Endothelial cell of umbilical vein (primary cell): ENCODE data around the gene SLC9A3. TPM values are rescaled to one million over a fixed set of nuclear protein-coding genes. Genes with fewer than 3 reads are reported as not detected.

Source experiments
- BruUV-seq: library from RNA; stranded (reverse); fragments of 400-500 nt; replicated peaks from 2 replicates; lab custom pipeline; 2021; lab: Mats Ljungman, UMichigan
- CTCF ChIA-PET: fragments of 300-600, 350-600 bp; sonication (Branson Sonifier 250); formaldehyde crosslinking; loops from one replicate; lab custom pipeline; 2021; ENCODE audit warnings: antibody characterized with exemption, inconsistent platforms; lab: Charles Lee
- POLR2A ChIA-PET: fragments of 300-600, 350-600 bp; sonication (Branson Sonifier 250); formaldehyde crosslinking; loops from one replicate; lab custom pipeline; 2021; ENCODE audit warnings: antibody characterized with exemption, inconsistent platforms; lab: Charles Lee
- DNase-seq: peaks from one replicate; pipeline ENCODE4 v3.0.0-alpha.2; 2011; ENCODE audit warnings: low read depth, low spot score
- FAIRE-seq: peaks from 2 replicates; lab custom pipeline; 2011; peaks lifted over from hg19 to GRCh38; lab: Jason Lieb, UNC
- H2AFZ ChIP-seq: 2 replicates; pipeline ENCODE4 v1.6.0; 2012; ENCODE audit warnings: low read depth, low read length, control low read depth, inconsistent platforms
- H3K27ac ChIP-seq: 2 replicates; pipeline ENCODE4 v1.5.1; 2011; ENCODE audit warnings: low read depth, mild to moderate bottlenecking, control low read depth, low read length, moderate library complexity; ENCODE audit not compliant: insufficient read depth
- H3K27me3 ChIP-seq, 2 experiments: 2 replicates each; pipeline versions ENCODE4 v1.6.0 to v1.6.1; 2011; ENCODE audit warnings: low read length in 2 of 2, mixed read lengths in 1 of 2; ENCODE audit not compliant: control insufficient read depth in 2 of 2, insufficient read depth in 2 of 2
- H3K36me3 ChIP-seq, 2 experiments: 2 replicates in 1 of 2; 3 replicates in 1 of 2; pipeline ENCODE4 v1.5.1; 2011; ENCODE audit warnings: low read length in 2 of 2, mild to moderate bottlenecking in 1 of 2, moderate library complexity in 1 of 2; ENCODE audit not compliant: control insufficient read depth in 2 of 2, insufficient read depth in 2 of 2; ENCODE audit errors: extremely low read depth in 1 of 2
- H3K4me1 ChIP-seq: 3 replicates; pipeline ENCODE4 v1.5.1; 2011; ENCODE audit warnings: mild to moderate bottlenecking, low read length; ENCODE audit not compliant: control insufficient read depth, insufficient read depth; ENCODE audit errors: extremely low read depth
- H3K4me2 ChIP-seq: 2 replicates; pipeline ENCODE4 v1.6.1; 2011; ENCODE audit warnings: low read length, control low read depth, mixed read lengths; ENCODE audit not compliant: insufficient read depth
- H3K4me3 ChIP-seq, 3 experiments: fragments of 200-600 bp in 1 of 3; sonication (generic), shearing (Covaris generic) in 1 of 3; replicated peaks in 1 of 3; 2 replicates each; pipeline ENCODE4 v1.5.1; 2011 to 2016; ENCODE audit warnings: control low read depth in 3 of 3, low read length in 3 of 3, mild to moderate bottlenecking in 2 of 3, inconsistent platforms in 1 of 3, low read depth in 1 of 3, moderate library complexity in 1 of 3; ENCODE audit not compliant: insufficient read depth in 1 of 3
- H3K79me2 ChIP-seq: 2 replicates; pipeline ENCODE4 v1.6.0; 2012; ENCODE audit warnings: low read length, inconsistent platforms; ENCODE audit not compliant: control insufficient read depth, insufficient read depth
- H3K9ac ChIP-seq: replicated peaks from 2 replicates; pipeline ENCODE3; 2011; ENCODE audit warnings: low read length, control low read depth; ENCODE audit not compliant: insufficient read depth; ENCODE audit errors: extremely low read depth
- H3K9me1 ChIP-seq: replicated peaks from 3 replicates; pipeline ENCODE4 v1.6.0; 2011; ENCODE audit warnings: mild to moderate bottlenecking, low read length; ENCODE audit not compliant: control insufficient read depth, insufficient read depth; ENCODE audit errors: extremely low read depth
- H3K9me3 ChIP-seq: replicated peaks from 2 replicates; pipeline ENCODE4 v1.5.1; 2012; ENCODE audit warnings: low read length, inconsistent platforms; ENCODE audit not compliant: control insufficient read depth, insufficient read depth
- H4K20me1 ChIP-seq: replicated peaks from 2 replicates; pipeline ENCODE3; 2011; ENCODE audit warnings: mild to moderate bottlenecking, low read length; ENCODE audit not compliant: control insufficient read depth, insufficient read depth; ENCODE audit errors: extremely low read depth
- CTCF ChIP-seq, 2 donors: IDR thresholded peaks; 1 replicate in 1 of 2; 2 replicates in 1 of 2; pipeline ENCODE4 v1.5.1; 2011; ENCODE audit warnings: low read length in 2 of 2, mild to moderate bottlenecking in 2 of 2, moderate library complexity in 2 of 2, control low read depth in 1 of 2, inconsistent platforms in 1 of 2, low read depth in 1 of 2; ENCODE audit not compliant: insufficient read depth in 1 of 2; ENCODE audit errors: extremely low read depth in 1 of 2
- MYC ChIP-seq: IDR thresholded peaks from one replicate; pipeline ENCODE4 v1.6.1; 2011; ENCODE audit warnings: mild to moderate bottlenecking, low read depth, low read length
- POLR2A ChIP-seq: IDR thresholded peaks from 2 replicates; pipeline ENCODE4 v1.6.1; 2012; ENCODE audit warnings: low read depth, mild to moderate bottlenecking, control low read depth, low read length
- POLR2AphosphoS5 ChIP-seq: IDR thresholded peaks from 2 replicates; pipeline ENCODE4 v1.6.1; 2012; ENCODE audit warnings: low read depth, mild to moderate bottlenecking, control low read depth, low read length, moderate library complexity; ENCODE audit not compliant: insufficient read depth
- dilution Hi-C: fragments of 300-500 bp; cut with MboI; formaldehyde crosslinking; loops from one replicate; pipeline ENCODE4 v1.15.0; 2019; ENCODE audit warnings: low sequenced_read_pairs; ENCODE audit not compliant: extremely low pct_ligation_motif_present
- intact Hi-C: fragments of 100-400 bp; cut with micrococcal nuclease; formaldehyde crosslinking; loops from one replicate; pipeline ENCODE4 v1.10.0; 2022
- polyA plus RNA-seq, 4 experiments: library from polyadenylated mRNA; depleted of rRNA in 3 of 4; stranded (reverse) in 3 of 4; unstranded in 1 of 4; fragments of >200 nt; gene quantifications; 2 replicates each; pipeline versions ENCODE4 v1.2.1 to v1.2.3, GENCODE V29; 2011 to 2012; ENCODE audit warnings: missing spikeins in 1 of 4
- total RNA-seq: library from RNA; stranded (reverse); gene quantifications from 2 replicates; pipeline ENCODE4 v1.2.3, GENCODE V29; 2021

SLC9A3 gene
- total and polyA plus RNA-seq, 2 donors (not counting 3 experiments of a cell fraction or from before 2014, with no cell fraction given): 0.79 to 0.82 TPM

GRCh38 chr5:466661-467310 lies 57.5 kb downstream of the SLC9A3 start:
- BruUV-seq: TSS peak; percentile 39
- H3K4me1 ChIP-seq: no peaks in the 10 kb centered on the region
- no peak for DNase-seq
- H3K4me3 ChIP-seq: no peak overlapping the region
- peaks cover 1% of the 10 kb centered on the region for H3K79me2 ChIP-seq
- dilution Hi-C loops: no loop called here
- H3K27me3 ChIP-seq: no peaks in the 10 kb centered on the region
- no peaks in the 10 kb centered on the region for H4K20me1 ChIP-seq
- CTCF ChIA-PET: interaction anchor here (1.2 kb wide), 2 partner anchors 16 to 20 kb away, joined by 3 read pairs; no protein-coding TSS in a partner anchor
- FAIRE-seq: no peak
- intact Hi-C loops: no loop called here
- TF ChIP-seq CTCF (IDR thresholded peaks at IDR 0.05; ENCODE audit: extremely low read depth in 1 of 2, insufficient read depth in 1 of 2, low read depth in 1 of 2, low read length in 2 of 2) (no peak), POLR2A (no peak)
- no peaks in the 10 kb centered on the region for H3K9me3 ChIP-seq
- H3K36me3 ChIP-seq: peaks cover 3 to 22% of the 10 kb centered on the region in 2 experiments
- no peak overlapping the region for H3K27ac ChIP-seq
- no peaks in the 10 kb centered on the region for H3K9me1 ChIP-seq
- no peak overlapping the region for H3K9ac ChIP-seq
- no peak overlapping the region for H3K4me2 ChIP-seq
- no peak overlapping the region for H2AFZ ChIP-seq
- POLR2A ChIA-PET: no interaction called here

GRCh38 chr5:465591-466403 lies 58.5 kb downstream of the SLC9A3 start:
- Histone ChIP-seq H3K9me3 (no peaks in the 10 kb centered on the region), H3K4me3 (no peak overlapping the region), H3K27ac (no peak overlapping the region), H3K4me2 (no peak overlapping the region), H4K20me1 (no peaks in the 10 kb centered on the region), H3K9ac (no peak overlapping the region), H3K36me3 (peaks cover 3 to 23% of the 10 kb centered on the region in 2 experiments), H3K4me1 (no peaks in the 10 kb centered on the region), H2AFZ (no peak overlapping the region), H3K27me3 (no peaks in the 10 kb centered on the region), H3K79me2 (no peaks in the 10 kb centered on the region), H3K9me1 (no peaks in the 10 kb centered on the region)
- intact Hi-C loops: no loop called here
- CTCF ChIA-PET: interaction anchor here (0.8 to 1.2 kb wide), 3 partner anchors 15 to 19 kb away, joined by 3 read pairs; no protein-coding TSS in a partner anchor
- no peak for FAIRE-seq
- dilution Hi-C loops: no loop called here
- no TSS peak for BruUV-seq
- no peak for DNase-seq
- POLR2A ChIA-PET: no interaction called here
- no peak for TF ChIP-seq POLR2AphosphoS5
- no peak for TF ChIP-seq POLR2A
- TF ChIP-seq MYC: no peak
